Activated CD4-positive, alpha-beta T cell treated with anti-CD3 and anti-CD28 coated beads, Interleukin-2, amount 10 ng/mL, durations not matched to agents 24 days and 14 days (primary cell): Measurements from ENCODE around the gene CDK16. TPM values are rescaled to one million over a fixed set of nuclear protein-coding genes. Genes with fewer than 3 reads are reported as not detected.
A peak's percentile ranks its signal among the peaks of the same experiment; 100 is the strongest.

Experiments used
- DNase-seq: peaks from one replicate; pipeline ENCODE4 v3.0.0; 2022
- H3K27ac Mint-ChIP-seq: one replicate; pipeline ENCODE4 v1.8.0; 2022; ENCODE audit warnings: mild to moderate bottlenecking, mixed read lengths
- H3K27me3 Mint-ChIP-seq: one replicate; pipeline ENCODE4 v1.8.0; 2022; ENCODE audit warnings: mixed read lengths
- H3K36me3 Mint-ChIP-seq: one replicate; pipeline ENCODE4 v1.8.0; 2022; ENCODE audit warnings: low read depth, mild to moderate bottlenecking, mixed read lengths
- H3K4me1 Mint-ChIP-seq: one replicate; pipeline ENCODE4 v1.8.0; 2021; ENCODE audit warnings: mixed read lengths
- H3K4me3 Mint-ChIP-seq: one replicate; pipeline ENCODE4 v1.8.0; 2022; ENCODE audit warnings: mild to moderate bottlenecking, moderate library complexity, mixed read lengths
- H3K9me3 Mint-ChIP-seq: one replicate; pipeline ENCODE4 v1.8.0; 2021; ENCODE audit warnings: mixed read lengths
- intact Hi-C: fragments of 100-400 bp; cut with micrococcal nuclease; formaldehyde crosslinking; loops from one replicate; pipeline ENCODE4 v1.15.1; 2023
- total RNA-seq: library from RNA; stranded (reverse); gene quantifications from 2 replicates; pipeline ENCODE4 v1.2.3, GENCODE V29; 2022

CDK16 gene
- total RNA-seq, 1 donor from 2014 or later = 70.2 TPM

GRCh38 chrX:47204970-47205369 lies 13.5 kb upstream of the CDK16 start:
- no peaks in the 10 kb centered on the region for H3K9me3 Mint-ChIP-seq
- intact Hi-C loops = no loop called here
- H3K4me1 Mint-ChIP-seq = peaks cover 4% of the 10 kb centered on the region
- no peaks in the 10 kb centered on the region for H3K27me3 Mint-ChIP-seq
- H3K36me3 Mint-ChIP-seq = peaks cover 63% of the 10 kb centered on the region
- no peak overlapping the region for H3K27ac Mint-ChIP-seq
- no peak for DNase-seq
- no peak overlapping the region for H3K4me3 Mint-ChIP-seq

- Mint-ChIP-seq H3K27ac (peak overlapping the region; percentile 48), H3K36me3 (peaks cover 52% of the 10 kb centered on the region), H3K4me3 (no peak overlapping the region), H3K9me3 (no peaks in the 10 kb centered on the region), H3K27me3 (no peaks in the 10 kb centered on the region), H3K4me1 (peaks cover 4% of the 10 kb centered on the region)
- intact Hi-C loops = no loop called here
- no peak for DNase-seq
Observed at GRCh38 chrX:47206316-47206715, 12.2 kb upstream of the CDK16 start.

GRCh38 chrX:47208108-47208507 lies 10.4 kb upstream of the CDK16 start:
- H3K36me3 Mint-ChIP-seq = peaks cover 57% of the 10 kb centered on the region
- H3K27ac Mint-ChIP-seq = no peak overlapping the region
- H3K9me3 Mint-ChIP-seq = no peaks in the 10 kb centered on the region
- no peaks in the 10 kb centered on the region for H3K27me3 Mint-ChIP-seq
- intact Hi-C loops = no loop called here
- peaks cover 4% of the 10 kb centered on the region for H3K4me1 Mint-ChIP-seq
- H3K4me3 Mint-ChIP-seq = no peak overlapping the region
- DNase-seq = no peak

- intact Hi-C loops = no loop called here
- no peaks in the 10 kb centered on the region for H3K9me3 Mint-ChIP-seq
- H3K36me3 Mint-ChIP-seq = peaks cover 57% of the 10 kb centered on the region
- H3K4me3 Mint-ChIP-seq = no peak overlapping the region
- peaks cover 5% of the 10 kb centered on the region for H3K4me1 Mint-ChIP-seq
- no peak for DNase-seq
- H3K27me3 Mint-ChIP-seq = no peaks in the 10 kb centered on the region
- no peak overlapping the region for H3K27ac Mint-ChIP-seq
Observed at GRCh38 chrX:47209508-47210238, 8.8 kb upstream of the CDK16 start.

- no peak overlapping the region for H3K4me3 Mint-ChIP-seq
- no peak for DNase-seq
- H3K9me3 Mint-ChIP-seq = no peaks in the 10 kb centered on the region
- peaks cover 2% of the 10 kb centered on the region for H3K4me1 Mint-ChIP-seq
- H3K27ac Mint-ChIP-seq = no peak overlapping the region
- H3K36me3 Mint-ChIP-seq = peaks cover 62% of the 10 kb centered on the region
- no peaks in the 10 kb centered on the region for H3K27me3 Mint-ChIP-seq
- intact Hi-C loops = no loop called here
Observed at GRCh38 chrX:47210661-47211425, 7.6 kb upstream of the CDK16 start.

GRCh38 chrX:47212381-47213293 lies 5.8 kb upstream of the CDK16 start:
- Mint-ChIP-seq H3K4me3 (no peak overlapping the region), H3K27ac (peak overlapping the region; percentile 37), H3K4me1 (peaks cover 16% of the 10 kb centered on the region), H3K27me3 (no peaks in the 10 kb centered on the region), H3K9me3 (no peaks in the 10 kb centered on the region), H3K36me3 (peaks cover 60% of the 10 kb centered on the region)
- DNase-seq = no peak
- intact Hi-C loops = no loop called here

- peaks cover 58% of the 10 kb centered on the region for H3K36me3 Mint-ChIP-seq
- no peaks in the 10 kb centered on the region for H3K27me3 Mint-ChIP-seq
- peaks cover 20% of the 10 kb centered on the region for H3K4me1 Mint-ChIP-seq
- intact Hi-C loops = loop anchor here (5.0 kb wide), 3 partner anchors 168 to 1703 kb away; partner anchors contain the start of genes ELK1 and PIM2
- DNase-seq = no peak
- no peak overlapping the region for H3K4me3 Mint-ChIP-seq
- peak overlapping the region; percentile 15 for H3K27ac Mint-ChIP-seq
- H3K9me3 Mint-ChIP-seq = no peaks in the 10 kb centered on the region
Observed at GRCh38 chrX:47214435-47215077, 3.9 kb upstream of the CDK16 start.

GRCh38 chrX:47215291-47215900 lies 3.1 kb upstream of the CDK16 start:
- H3K4me3 Mint-ChIP-seq = no peak overlapping the region
- intact Hi-C loops = loop anchor here (5.0 kb wide), 3 partner anchors 167 to 1702 kb away; partner anchors contain the start of genes ELK1 and PIM2
- no peak overlapping the region for H3K27ac Mint-ChIP-seq
- H3K36me3 Mint-ChIP-seq = peaks cover 56% of the 10 kb centered on the region
- peaks cover 29% of the 10 kb centered on the region for H3K4me1 Mint-ChIP-seq
- no peak for DNase-seq
- no peaks in the 10 kb centered on the region for H3K9me3 Mint-ChIP-seq
- H3K27me3 Mint-ChIP-seq = no peaks in the 10 kb centered on the region

GRCh38 chrX:47216393-47216925 lies 2.0 kb upstream of the CDK16 start:
- no peak for DNase-seq
- H3K9me3 Mint-ChIP-seq = no peaks in the 10 kb centered on the region
- peaks cover 35% of the 10 kb centered on the region for H3K4me1 Mint-ChIP-seq
- peaks cover 58% of the 10 kb centered on the region for H3K36me3 Mint-ChIP-seq
- H3K27ac Mint-ChIP-seq = peak overlapping the region; percentile 99
- H3K4me3 Mint-ChIP-seq = peak overlapping the region; percentile 92
- no peaks in the 10 kb centered on the region for H3K27me3 Mint-ChIP-seq
- intact Hi-C loops = loop anchor here (5.0 kb wide), 3 partner anchors 166 to 1701 kb away; partner anchors contain the start of genes ELK1 and PIM2

GRCh38 chrX:47217121-47217851 lies 1.2 kb upstream of the CDK16 start:
- DNase-seq = no peak
- intact Hi-C loops = loop anchor here (1.0 to 5.0 kb wide), 5 partner anchors 24 to 1700 kb away; partner anchors contain the start of genes ELK1, PIM2 and UBA1
- H3K9me3 Mint-ChIP-seq = no peaks in the 10 kb centered on the region
- H3K27me3 Mint-ChIP-seq = no peaks in the 10 kb centered on the region
- H3K27ac Mint-ChIP-seq = peak overlapping the region; percentile 99
- H3K4me3 Mint-ChIP-seq = peak overlapping the region; percentile 92
- H3K36me3 Mint-ChIP-seq = peaks cover 53% of the 10 kb centered on the region
- H3K4me1 Mint-ChIP-seq = peaks cover 37% of the 10 kb centered on the region

- no peaks in the 10 kb centered on the region for H3K9me3 Mint-ChIP-seq
- intact Hi-C loops = loop anchor here (1.0 to 5.0 kb wide), 7 partner anchors 15 to 1699 kb away; partner anchors contain the start of genes ELK1, PIM2, RBM10 and UBA1
- H3K36me3 Mint-ChIP-seq = peaks cover 53% of the 10 kb centered on the region
- peaks cover 37% of the 10 kb centered on the region for H3K4me1 Mint-ChIP-seq
- peak overlapping the region; percentile 92 for H3K4me3 Mint-ChIP-seq
- H3K27ac Mint-ChIP-seq = peak overlapping the region; percentile 99
- H3K27me3 Mint-ChIP-seq = no peaks in the 10 kb centered on the region
- DNase-seq = peak; percentile 98
Observed at GRCh38 chrX:47217852-47218279, 615 bp upstream of the CDK16 start.
